Measurements from ENCODE around the gene TCF19. TPM values are rescaled to one million over a fixed set of nuclear protein-coding genes. Genes with fewer than 3 reads are reported as not detected.

The TCF19 gene
- total and polyA plus RNA-seq, 10 of the 15 experiments (the other 5 are each of a cell fraction or from before 2014, with no cell fraction given): 7.7 to 103 (median 53.3) TPM

DNA sequence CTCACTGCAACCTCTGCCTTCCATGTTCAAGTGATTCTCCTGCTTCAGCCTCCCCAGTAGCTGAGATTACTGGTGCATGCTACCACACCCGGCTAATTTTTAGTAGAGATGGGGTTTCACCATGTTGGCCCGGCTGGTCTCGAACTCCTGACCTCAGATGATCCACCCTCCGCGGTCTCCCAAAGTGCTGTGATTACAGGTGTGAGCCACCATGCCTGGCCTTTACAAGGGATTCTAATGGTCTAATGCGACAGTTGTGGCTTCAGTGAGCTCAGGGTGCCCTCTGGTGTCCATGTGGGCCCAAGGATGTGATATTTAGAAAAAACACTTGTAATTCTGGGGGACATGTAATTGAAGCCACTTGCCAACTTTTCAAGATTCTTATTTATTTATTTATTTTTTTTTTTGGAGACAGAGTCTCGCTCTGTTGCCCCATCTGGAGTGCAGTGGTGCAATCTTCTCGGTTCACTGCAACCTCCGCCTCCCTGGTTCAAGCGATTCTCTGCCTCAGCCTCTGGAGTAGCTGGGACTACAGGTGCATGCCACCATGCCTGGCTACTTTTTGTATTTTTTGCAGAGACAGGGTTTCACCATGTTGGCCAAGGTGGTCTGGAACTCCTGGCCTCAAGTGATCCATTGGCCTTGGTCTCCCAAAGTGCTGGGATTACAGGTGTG lies 34.2 kb downstream of the TCF19 start (continued):
- TF ChIP-seq, protein P1, sequence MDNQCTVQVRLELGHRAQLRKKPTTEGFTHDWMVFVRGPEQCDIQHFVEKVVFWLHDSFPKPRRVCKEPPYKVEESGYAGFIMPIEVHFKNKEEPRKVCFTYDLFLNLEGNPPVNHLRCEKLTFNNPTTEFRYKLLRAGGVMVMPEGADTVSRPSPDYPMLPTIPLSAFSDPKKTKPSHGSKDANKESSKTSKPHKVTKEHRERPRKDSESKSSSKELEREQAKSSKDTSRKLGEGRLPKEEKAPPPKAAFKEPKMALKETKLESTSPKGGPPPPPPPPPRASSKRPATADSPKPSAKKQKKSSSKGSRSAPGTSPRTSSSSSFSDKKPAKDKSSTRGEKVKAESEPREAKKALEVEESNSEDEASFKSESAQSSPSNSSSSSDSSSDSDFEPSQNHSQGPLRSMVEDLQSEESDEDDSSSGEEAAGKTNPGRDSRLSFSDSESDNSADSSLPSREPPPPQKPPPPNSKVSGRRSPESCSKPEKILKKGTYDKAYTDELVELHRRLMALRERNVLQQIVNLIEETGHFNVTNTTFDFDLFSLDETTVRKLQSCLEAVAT (IDR thresholded peaks at IDR 0.05): 0 out of 2 replicates have a peak, but pooled peaks have one; percentile 34
- TF ChIP-seq ZNF217 (IDR thresholded peaks at IDR 0.05) (peak; percentile 89; the same call in 1 of the 2 replicates), RUNX3 (IDR thresholded peaks at IDR 0.05; ENCODE audit: low read length) (peak; percentile 43), SMC3 (IDR thresholded peaks at IDR 0.05; ENCODE audit: borderline replicate concordance, low read length) (peak; percentile 93), POU2F2 (IDR thresholded peaks at IDR 0.05; ENCODE audit: borderline replicate concordance, low read depth, low read length) (peak; percentile 72; the same call in 2 of the 3 replicates), IRF4 (IDR thresholded peaks at IDR 0.05; ENCODE audit: low read depth, low read length) (0 out of 2 replicates have a peak, but pooled peaks have one; percentile 19), ZNF207 (IDR thresholded peaks at IDR 0.05; ENCODE audit: borderline replicate concordance) (0 out of 2 replicates have a peak, but pooled peaks have one; percentile 37)

- no peak for ATAC-seq
- Histone ChIP-seq H3K27me3 (replicated peaks in 1 of 2; ENCODE audit: control insufficient read depth in 2 of 2, insufficient read depth in 2 of 2, low read length in 1 of 2) (no peaks in the 10 kb centered on the region), H2AFZ (ENCODE audit: control insufficient read depth, low read depth, low read length) (no peak overlapping the region), H3K4me3 (no peak overlapping the region), H4K20me1 (ENCODE audit: control insufficient read depth, insufficient read depth) (no peaks in the 10 kb centered on the region), H3K4me2 (ENCODE audit: control insufficient read depth, insufficient read depth) (no peak overlapping the region), H3K9ac (ENCODE audit: control insufficient read depth, insufficient read depth, low read length) (no peak overlapping the region), H3K4me1 (ENCODE audit: control insufficient read depth, insufficient read depth, low read length) (peaks cover 10% of the 10 kb centered on the region), H3K9me3 (replicated peaks; ENCODE audit: control insufficient read depth, insufficient read depth, low read length) (no peaks in the 10 kb centered on the region), H3K36me3 (ENCODE audit: control insufficient read depth in 2 of 2, insufficient read depth in 2 of 2, low read length in 1 of 2) (no peaks in the 10 kb centered on the region), H3K79me2 (ENCODE audit: control insufficient read depth, insufficient read depth, low read length) (peaks cover 4% of the 10 kb centered on the region), H3K27ac (ENCODE audit: control insufficient read depth, insufficient read depth) (no peak overlapping the region)
- intact Hi-C loops (cut with micrococcal nuclease; ENCODE audit: unreplicated experiment): loop anchor here (2.0 kb wide), 1 partner anchor 34 kb away; the partner anchor contains the start of gene TCF19
- no peak for FAIRE-seq
- TF ChIP-seq CTCF (IDR thresholded peaks at IDR 0.05 in 2 of 3, conservative IDR thresholded peaks at IDR 0.05 in 1 of 3; ENCODE audit: control insufficient read depth in 2 of 3, extremely low read depth in 1 of 3, insufficient read depth in 1 of 3, low read depth in 3 of 3, low read length in 3 of 3): peak in 2 of 3 experiments; percentile 10 to 18; a peak in 1 of 6 replicates
- TF ChIP-seq PML (IDR thresholded peaks at IDR 0.05; ENCODE audit: low read length): no peak
- 58% methylated on average over 8 of the region's 8 CpGs for WGBS (ENCODE audit: insufficient coverage, insufficient replicate concordance, low lambda C conversion rate, missing lambda C conversion rate)
- no TSS peak for BruUV-seq (replicated peaks)
- ChIA-PET POLR2A (interaction anchor here (0.7 to 1.8 kb wide), 3 partner anchors 10 to 56 kb away, joined by 4 to 9 read pairs (median 9); no protein-coding TSS in a partner anchor), RAD21 (ENCODE audit: unreplicated experiment) (interaction anchor here (0.7 to 5.4 kb wide), 14 partner anchors 28 to 178 kb away, joined by 3 to 84 read pairs (median 4); partner anchors contain the start of gene PSORS1C2), CTCF (interaction anchor here (0.6 to 14.6 kb wide), 14 partner anchors 10 to 374 kb away, joined by 3 to 326 read pairs (median 6); partner anchors contain the start of genes CCHCR1, PSORS1C2 and TCF19), SMC1A (ENCODE audit: uncharacterized antibody, unreplicated experiment) (interaction anchor here (0.7 to 5.2 kb wide), 13 partner anchors 10 to 175 kb away, joined by 3 to 52 read pairs (median 9); partner anchors contain the start of genes CCHCR1, PSORS1C2 and TCF19)
- in situ Hi-C loops (cut with MboI): loop anchor here (5.0 kb wide), 1 partner anchor 56 kb away; the partner anchor contains the start of gene PSORS1C2
- no peak for DNase-seq (ENCODE audit: low read depth, low spot score)
These were observed 34.8 kb downstream of the TCF19 start for GRCh38 chr6:31193206-31193605.

All from GM12878 (cell line).